HEK293 (cell line): Measurements from ENCODE around the gene FOXRED2.

Experiments
- MZF1 ChIP-seq: fragments of 450-650 bp; formaldehyde crosslinking; IDR thresholded peaks from 2 replicates; pipeline ENCODE4 v1.5.1; 2017; ENCODE audit warnings: missing biosample characterization, missing genetic modification characterization, borderline replicate concordance
- PATZ1 ChIP-seq: fragments of 450-650 bp; formaldehyde crosslinking; IDR thresholded peaks from 2 replicates; pipeline ENCODE4 v1.5.1; 2016; ENCODE audit warnings: missing biosample characterization, missing genetic modification characterization
- TRIM28 ChIP-seq: IDR thresholded peaks from 2 replicates; pipeline ENCODE4 v1.6.1; 2011; ENCODE audit warnings: low read length, control low read depth, borderline replicate concordance
- YY1 ChIP-seq: fragments of 450-650 bp; formaldehyde crosslinking; IDR thresholded peaks from 2 replicates; pipeline ENCODE4 v1.5.1; 2018; ENCODE audit warnings: missing biosample characterization, missing genetic modification characterization
- ZBTB7A ChIP-seq: fragments of 450-650 bp; formaldehyde crosslinking; IDR thresholded peaks from 2 replicates; pipeline ENCODE4 v1.5.1; 2016; ENCODE audit warnings: low read depth, missing biosample characterization, missing genetic modification characterization
- ZEB2 ChIP-seq: fragments of 450-650 bp; formaldehyde crosslinking; IDR thresholded peaks from 2 replicates; pipeline ENCODE4 v1.5.1; 2016; ENCODE audit warnings: missing biosample characterization, missing genetic modification characterization
- ZNF132 ChIP-seq: fragments of 450-650 bp; formaldehyde crosslinking; IDR thresholded peaks from 2 replicates; pipeline ENCODE4 v1.5.1; 2017; ENCODE audit warnings: missing biosample characterization, missing genetic modification characterization, borderline replicate concordance
- ZNF214 ChIP-seq: fragments of 450-650 bp; formaldehyde crosslinking; IDR thresholded peaks from 2 replicates; pipeline ENCODE4 v1.5.1; 2017; ENCODE audit warnings: missing biosample characterization, mild to moderate bottlenecking, missing genetic modification characterization, borderline replicate concordance
- ZNF670 ChIP-seq: fragments of 450-650 bp; formaldehyde crosslinking; IDR thresholded peaks from 2 replicates; pipeline ENCODE4 v1.5.1; 2016; ENCODE audit warnings: missing biosample characterization, missing genetic modification characterization, low read depth
- TF ChIP-seq, protein P1 (sequence below): fragments of 450-650 bp; formaldehyde crosslinking; IDR thresholded peaks from 2 replicates; pipeline ENCODE4 v1.5.1; 2016; ENCODE audit warnings: missing biosample characterization, missing genetic modification characterization
- TF ChIP-seq, protein P2 (sequence below): fragments of 450-650 bp; formaldehyde crosslinking; IDR thresholded peaks from 2 replicates; pipeline ENCODE4 v1.5.1; 2016; ENCODE audit warnings: missing biosample characterization, missing genetic modification characterization, low read depth
- TF ChIP-seq, protein P3 (sequence below): fragments of 450-650 bp; IDR thresholded peaks from 2 replicates; pipeline ENCODE4 v1.5.1; 2018; ENCODE audit warnings: missing biosample characterization, mild to moderate bottlenecking, missing genetic modification characterization
- TF ChIP-seq, protein P4 (sequence below): fragments of 450-650 bp; formaldehyde crosslinking; IDR thresholded peaks from 2 replicates; pipeline ENCODE4 v1.5.1; 2016; ENCODE audit warnings: missing biosample characterization, missing genetic modification characterization

DNA sequence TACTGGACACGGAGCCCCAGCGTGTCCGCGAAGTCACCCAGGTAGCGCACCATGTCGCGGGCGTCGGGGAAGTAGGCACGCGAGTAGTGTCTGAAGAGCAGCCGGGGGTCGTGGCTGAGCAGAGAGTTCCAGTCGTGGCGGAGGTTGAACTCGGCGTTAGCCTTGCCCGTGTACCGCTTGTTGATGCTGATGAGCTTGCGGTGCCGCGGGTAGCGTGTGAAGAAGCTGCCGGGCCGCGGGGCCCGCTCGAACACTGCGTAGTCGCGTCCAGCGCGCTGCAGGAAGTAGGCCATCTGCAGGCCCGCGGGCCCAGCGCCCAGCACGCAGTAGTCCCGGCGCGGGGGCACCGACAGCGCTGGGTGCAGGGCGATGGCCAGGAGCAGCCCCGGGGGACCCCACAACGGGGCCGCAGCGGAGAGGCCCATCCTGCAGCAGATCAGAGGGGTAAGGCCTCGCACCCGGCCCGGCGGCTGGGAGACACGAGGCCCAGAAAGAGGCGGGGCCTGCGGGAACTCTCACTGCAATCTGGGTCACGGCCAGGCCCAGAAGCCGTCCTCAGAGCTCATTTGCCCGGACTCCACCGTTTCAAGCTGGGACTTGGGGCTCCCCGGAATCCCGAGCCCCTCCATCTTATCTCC is 723 bp downstream of the FOXRED2 start:
- TF ChIP-seq, protein P1, sequence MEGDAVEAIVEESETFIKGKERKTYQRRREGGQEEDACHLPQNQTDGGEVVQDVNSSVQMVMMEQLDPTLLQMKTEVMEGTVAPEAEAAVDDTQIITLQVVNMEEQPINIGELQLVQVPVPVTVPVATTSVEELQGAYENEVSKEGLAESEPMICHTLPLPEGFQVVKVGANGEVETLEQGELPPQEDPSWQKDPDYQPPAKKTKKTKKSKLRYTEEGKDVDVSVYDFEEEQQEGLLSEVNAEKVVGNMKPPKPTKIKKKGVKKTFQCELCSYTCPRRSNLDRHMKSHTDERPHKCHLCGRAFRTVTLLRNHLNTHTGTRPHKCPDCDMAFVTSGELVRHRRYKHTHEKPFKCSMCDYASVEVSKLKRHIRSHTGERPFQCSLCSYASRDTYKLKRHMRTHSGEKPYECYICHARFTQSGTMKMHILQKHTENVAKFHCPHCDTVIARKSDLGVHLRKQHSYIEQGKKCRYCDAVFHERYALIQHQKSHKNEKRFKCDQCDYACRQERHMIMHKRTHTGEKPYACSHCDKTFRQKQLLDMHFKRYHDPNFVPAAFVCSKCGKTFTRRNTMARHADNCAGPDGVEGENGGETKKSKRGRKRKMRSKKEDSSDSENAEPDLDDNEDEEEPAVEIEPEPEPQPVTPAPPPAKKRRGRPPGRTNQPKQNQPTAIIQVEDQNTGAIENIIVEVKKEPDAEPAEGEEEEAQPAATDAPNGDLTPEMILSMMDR (tag by site-specific recombination) = no peak
- TF ChIP-seq TRIM28 (no peak), ZBTB7A (tag by site-specific recombination) (no peak), PATZ1 (tag by site-specific recombination) (no peak), MZF1 (no peak), ZNF214 (tag by site-specific recombination) (no peak), YY1 (tag by site-specific recombination) (no peak), ZNF670 (tag by site-specific recombination) (no peak), ZNF132 (tag by site-specific recombination) (no peak), ZEB2 (tag by site-specific recombination) (no peak)
- TF ChIP-seq, protein P2, sequence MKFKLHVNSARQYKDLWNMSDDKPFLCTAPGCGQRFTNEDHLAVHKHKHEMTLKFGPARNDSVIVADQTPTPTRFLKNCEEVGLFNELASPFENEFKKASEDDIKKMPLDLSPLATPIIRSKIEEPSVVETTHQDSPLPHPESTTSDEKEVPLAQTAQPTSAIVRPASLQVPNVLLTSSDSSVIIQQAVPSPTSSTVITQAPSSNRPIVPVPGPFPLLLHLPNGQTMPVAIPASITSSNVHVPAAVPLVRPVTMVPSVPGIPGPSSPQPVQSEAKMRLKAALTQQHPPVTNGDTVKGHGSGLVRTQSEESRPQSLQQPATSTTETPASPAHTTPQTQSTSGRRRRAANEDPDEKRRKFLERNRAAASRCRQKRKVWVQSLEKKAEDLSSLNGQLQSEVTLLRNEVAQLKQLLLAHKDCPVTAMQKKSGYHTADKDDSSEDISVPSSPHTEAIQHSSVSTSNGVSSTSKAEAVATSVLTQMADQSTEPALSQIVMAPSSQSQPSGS (tag by site-specific recombination) = no peak
- TF ChIP-seq, protein P3, sequence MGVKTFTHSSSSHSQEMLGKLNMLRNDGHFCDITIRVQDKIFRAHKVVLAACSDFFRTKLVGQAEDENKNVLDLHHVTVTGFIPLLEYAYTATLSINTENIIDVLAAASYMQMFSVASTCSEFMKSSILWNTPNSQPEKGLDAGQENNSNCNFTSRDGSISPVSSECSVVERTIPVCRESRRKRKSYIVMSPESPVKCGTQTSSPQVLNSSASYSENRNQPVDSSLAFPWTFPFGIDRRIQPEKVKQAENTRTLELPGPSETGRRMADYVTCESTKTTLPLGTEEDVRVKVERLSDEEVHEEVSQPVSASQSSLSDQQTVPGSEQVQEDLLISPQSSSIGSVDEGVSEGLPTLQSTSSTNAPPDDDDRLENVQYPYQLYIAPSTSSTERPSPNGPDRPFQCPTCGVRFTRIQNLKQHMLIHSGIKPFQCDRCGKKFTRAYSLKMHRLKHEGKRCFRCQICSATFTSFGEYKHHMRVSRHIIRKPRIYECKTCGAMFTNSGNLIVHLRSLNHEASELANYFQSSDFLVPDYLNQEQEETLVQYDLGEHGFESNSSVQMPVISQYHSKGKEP (tag by site-specific recombination) = no peak
- TF ChIP-seq, protein P4, sequence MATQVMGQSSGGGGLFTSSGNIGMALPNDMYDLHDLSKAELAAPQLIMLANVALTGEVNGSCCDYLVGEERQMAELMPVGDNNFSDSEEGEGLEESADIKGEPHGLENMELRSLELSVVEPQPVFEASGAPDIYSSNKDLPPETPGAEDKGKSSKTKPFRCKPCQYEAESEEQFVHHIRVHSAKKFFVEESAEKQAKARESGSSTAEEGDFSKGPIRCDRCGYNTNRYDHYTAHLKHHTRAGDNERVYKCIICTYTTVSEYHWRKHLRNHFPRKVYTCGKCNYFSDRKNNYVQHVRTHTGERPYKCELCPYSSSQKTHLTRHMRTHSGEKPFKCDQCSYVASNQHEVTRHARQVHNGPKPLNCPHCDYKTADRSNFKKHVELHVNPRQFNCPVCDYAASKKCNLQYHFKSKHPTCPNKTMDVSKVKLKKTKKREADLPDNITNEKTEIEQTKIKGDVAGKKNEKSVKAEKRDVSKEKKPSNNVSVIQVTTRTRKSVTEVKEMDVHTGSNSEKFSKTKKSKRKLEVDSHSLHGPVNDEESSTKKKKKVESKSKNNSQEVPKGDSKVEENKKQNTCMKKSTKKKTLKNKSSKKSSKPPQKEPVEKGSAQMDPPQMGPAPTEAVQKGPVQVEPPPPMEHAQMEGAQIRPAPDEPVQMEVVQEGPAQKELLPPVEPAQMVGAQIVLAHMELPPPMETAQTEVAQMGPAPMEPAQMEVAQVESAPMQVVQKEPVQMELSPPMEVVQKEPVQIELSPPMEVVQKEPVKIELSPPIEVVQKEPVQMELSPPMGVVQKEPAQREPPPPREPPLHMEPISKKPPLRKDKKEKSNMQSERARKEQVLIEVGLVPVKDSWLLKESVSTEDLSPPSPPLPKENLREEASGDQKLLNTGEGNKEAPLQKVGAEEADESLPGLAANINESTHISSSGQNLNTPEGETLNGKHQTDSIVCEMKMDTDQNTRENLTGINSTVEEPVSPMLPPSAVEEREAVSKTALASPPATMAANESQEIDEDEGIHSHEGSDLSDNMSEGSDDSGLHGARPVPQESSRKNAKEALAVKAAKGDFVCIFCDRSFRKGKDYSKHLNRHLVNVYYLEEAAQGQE (tag by site-specific recombination) = no peak
